Keratinocyte (primary cell): ENCODE measurements around the gene GRM2.

Experiments
- EZH2 ChIP-seq: IDR thresholded peaks from one replicate; pipeline ENCODE4 v1.6.1; 2012; ENCODE audit warnings: inconsistent platforms, mild to moderate bottlenecking, low read length, moderate library complexity
- TF ChIP-seq, protein P1 (sequence below), 3 experiments: IDR thresholded peaks in 1 of 3; conservative IDR thresholded peaks in 1 of 3; optimal IDR thresholded peaks in 1 of 3; 2 replicates in 2 of 3; 3 replicates in 1 of 3; pipeline versions ENCODE3 to v1.5.1; 2011; ENCODE audit warnings: low read length in 3 of 3, mild to moderate bottlenecking in 3 of 3, moderate library complexity in 2 of 3, control low read depth in 1 of 3, inconsistent platforms in 1 of 3; ENCODE audit not compliant: insufficient read depth in 2 of 3; ENCODE audit errors: extremely low read depth in 1 of 3

DNA sequence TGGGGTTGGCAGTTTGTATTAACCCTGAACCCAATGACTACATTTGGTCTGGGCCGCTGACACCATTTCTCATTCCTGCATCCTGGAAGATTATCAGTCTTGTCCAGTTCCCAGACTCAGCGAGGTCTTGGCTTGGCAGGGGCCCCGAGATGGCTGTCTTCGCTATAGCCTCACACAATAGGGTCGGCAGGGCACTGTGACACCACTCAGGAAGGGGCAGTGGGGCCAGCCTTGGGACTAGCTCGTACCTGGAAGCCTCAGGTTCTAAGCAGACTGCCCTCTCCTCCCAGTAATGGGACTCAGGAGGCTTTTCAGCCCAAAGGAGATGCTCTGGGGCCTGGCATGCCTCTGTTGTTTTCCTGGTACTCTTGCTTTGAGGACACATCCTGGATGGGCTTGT lies 26.7 kb upstream of the GRM2 start:
- TF ChIP-seq, protein P1, sequence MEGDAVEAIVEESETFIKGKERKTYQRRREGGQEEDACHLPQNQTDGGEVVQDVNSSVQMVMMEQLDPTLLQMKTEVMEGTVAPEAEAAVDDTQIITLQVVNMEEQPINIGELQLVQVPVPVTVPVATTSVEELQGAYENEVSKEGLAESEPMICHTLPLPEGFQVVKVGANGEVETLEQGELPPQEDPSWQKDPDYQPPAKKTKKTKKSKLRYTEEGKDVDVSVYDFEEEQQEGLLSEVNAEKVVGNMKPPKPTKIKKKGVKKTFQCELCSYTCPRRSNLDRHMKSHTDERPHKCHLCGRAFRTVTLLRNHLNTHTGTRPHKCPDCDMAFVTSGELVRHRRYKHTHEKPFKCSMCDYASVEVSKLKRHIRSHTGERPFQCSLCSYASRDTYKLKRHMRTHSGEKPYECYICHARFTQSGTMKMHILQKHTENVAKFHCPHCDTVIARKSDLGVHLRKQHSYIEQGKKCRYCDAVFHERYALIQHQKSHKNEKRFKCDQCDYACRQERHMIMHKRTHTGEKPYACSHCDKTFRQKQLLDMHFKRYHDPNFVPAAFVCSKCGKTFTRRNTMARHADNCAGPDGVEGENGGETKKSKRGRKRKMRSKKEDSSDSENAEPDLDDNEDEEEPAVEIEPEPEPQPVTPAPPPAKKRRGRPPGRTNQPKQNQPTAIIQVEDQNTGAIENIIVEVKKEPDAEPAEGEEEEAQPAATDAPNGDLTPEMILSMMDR (optimal IDR thresholded peaks at IDR 0.05 in 1 of 3, IDR thresholded peaks at IDR 0.05 in 1 of 3, conservative IDR thresholded peaks at IDR 0.05 in 1 of 3; ENCODE audit: extremely low read depth in 1 of 3, insufficient read depth in 2 of 3, low read length in 3 of 3) = no peak
- no peak for TF ChIP-seq EZH2
